ENCODE measurements around the gene KLHL8.
"Not testable (repeated sequence)": the region's sequence is repeated elsewhere in the genome, so short reads cannot be mapped to it uniquely, and the experiment has no call there.

Gene KLHL8

GRCh38 chr4:87230806-87231205, 10.4 kb upstream of the KLHL8 start:
- in situ Hi-C loops (cut with MboI; ENCODE audit: low sequenced_read_pairs) = loop anchor here (10.0 to 25.0 kb wide), 2 partner anchors 76 to 569 kb away; no protein-coding TSS in a partner anchor

DNA sequence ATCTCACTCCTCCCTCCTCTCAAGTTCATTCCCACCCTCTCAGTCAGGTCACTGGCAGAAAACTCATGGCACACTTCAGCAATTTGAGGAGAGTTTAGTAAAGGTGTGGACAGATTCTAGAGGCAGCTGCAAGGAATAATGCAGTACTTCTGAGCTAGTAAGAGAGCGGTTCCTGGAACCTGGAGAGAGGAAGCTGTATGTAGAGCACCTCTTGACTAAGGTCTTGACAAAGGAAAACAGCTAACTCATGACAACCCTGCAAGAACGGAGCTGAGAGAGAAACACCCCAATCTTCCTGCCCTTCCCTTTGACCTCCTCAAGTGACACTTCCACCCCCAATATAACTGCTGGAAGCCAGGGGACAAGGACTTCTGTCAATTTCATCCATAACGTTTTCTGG, 9.6 kb upstream of the KLHL8 start:
- in situ Hi-C loops (cut with MboI; ENCODE audit: low sequenced_read_pairs) = loop anchor here (10.0 to 25.0 kb wide), 3 partner anchors 75 to 568 kb away; no protein-coding TSS in a partner anchor

- in situ Hi-C loops (cut with MboI; ENCODE audit: low sequenced_read_pairs) = loop anchor here (10.0 to 25.0 kb wide), 2 partner anchors 324 to 566 kb away; no protein-coding TSS in a partner anchor
Observed at GRCh38 chr4:87228262-87228860, 7.9 kb upstream of the KLHL8 start.

- in situ Hi-C loops (cut with MboI; ENCODE audit: low sequenced_read_pairs) = loop anchor here (10.0 to 25.0 kb wide), 2 partner anchors 323 to 565 kb away; no protein-coding TSS in a partner anchor
Observed at GRCh38 chr4:87227751-87228151, 7.3 kb upstream of the KLHL8 start.

GRCh38 chr4:87225936-87226335, 5.5 kb upstream of the KLHL8 start:
- in situ Hi-C loops (cut with MboI; ENCODE audit: low sequenced_read_pairs) = loop anchor here (10.0 to 25.0 kb wide), 2 partner anchors 321 to 564 kb away; no protein-coding TSS in a partner anchor

GRCh38 chr4:87224141-87224923, 3.9 kb upstream of the KLHL8 start:
- in situ Hi-C loops (cut with MboI; ENCODE audit: low sequenced_read_pairs) = loop anchor here (10.0 kb wide), 1 partner anchor 320 kb away; no protein-coding TSS in a partner anchor

GRCh38 chr4:87219632-87220093, 755 bp downstream of the KLHL8 start:
- in situ Hi-C loops (cut with MboI; ENCODE audit: low sequenced_read_pairs) = loop anchor here (10.0 kb wide), 1 partner anchor 315 kb away; no protein-coding TSS in a partner anchor

DNA sequence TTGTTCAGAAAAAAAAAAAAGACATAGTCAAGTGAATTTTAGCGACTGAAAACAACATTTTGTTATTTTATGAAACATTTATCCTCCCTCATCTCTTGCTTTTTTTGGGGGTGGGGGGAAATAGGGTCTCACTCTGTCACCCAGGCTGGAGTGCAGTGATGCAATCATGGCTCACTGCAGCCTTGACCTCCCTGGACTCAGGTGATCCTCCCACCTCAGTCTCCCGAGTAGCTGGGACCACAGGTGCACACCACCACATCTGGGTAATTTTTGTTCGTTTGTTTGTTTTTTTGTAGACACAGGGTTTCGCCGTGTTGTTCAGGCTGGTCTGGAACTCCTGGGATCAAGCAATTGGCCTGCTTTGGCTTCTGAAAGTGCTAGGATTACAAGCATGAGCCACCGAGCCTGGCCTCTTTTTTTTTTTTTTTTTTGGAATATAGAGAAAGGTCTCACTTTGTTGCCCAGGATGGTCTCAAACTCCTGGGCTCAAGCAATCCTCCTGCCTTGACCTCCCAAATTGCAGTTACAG, 3.1 kb downstream of the KLHL8 start:
- in situ Hi-C loops (cut with MboI; ENCODE audit: low sequenced_read_pairs) = not testable (repeated sequence)

- in situ Hi-C loops (cut with MboI; ENCODE audit: low sequenced_read_pairs) = no loop called here
Observed at GRCh38 chr4:87216469-87216868, 3.9 kb downstream of the KLHL8 start.

GRCh38 chr4:87213421-87214075, 6.9 kb downstream of the KLHL8 start:
- in situ Hi-C loops (cut with MboI; ENCODE audit: low sequenced_read_pairs) = no loop called here

DNA sequence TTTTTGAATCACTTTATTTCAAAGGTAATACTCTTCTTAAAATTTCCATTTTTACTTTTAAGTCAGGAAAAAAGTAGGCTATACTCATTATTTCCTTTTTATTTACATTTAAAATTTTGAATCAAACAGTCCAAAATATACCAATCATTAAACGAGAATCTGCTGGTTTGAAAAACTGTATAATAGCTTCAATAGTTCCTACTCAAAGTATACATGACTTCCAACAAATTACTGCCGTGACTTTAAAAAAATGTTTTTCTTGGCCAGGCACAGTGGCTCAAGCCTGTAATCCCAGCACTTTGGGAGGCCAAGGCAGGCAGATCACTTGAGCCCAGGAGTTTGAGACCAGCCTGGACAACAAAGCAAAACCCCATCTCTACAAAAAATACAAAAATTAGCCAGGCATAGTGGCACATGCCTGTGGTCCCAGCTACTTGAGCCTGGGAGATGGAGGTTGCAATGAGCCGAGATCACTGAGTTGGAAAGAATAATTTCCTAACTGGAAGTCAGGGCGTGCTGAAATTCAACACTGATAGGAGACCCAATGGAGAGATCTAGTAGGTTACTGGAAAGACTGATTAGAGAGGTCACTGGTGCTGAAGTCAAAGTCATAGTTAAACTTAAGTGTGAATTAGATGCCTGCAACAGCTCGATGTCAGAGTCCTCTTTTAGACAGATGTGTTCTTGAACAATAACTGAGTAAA, 9.0 kb downstream of the KLHL8 start:
- in situ Hi-C loops (cut with MboI; ENCODE audit: low sequenced_read_pairs) = no loop called here

DNA sequence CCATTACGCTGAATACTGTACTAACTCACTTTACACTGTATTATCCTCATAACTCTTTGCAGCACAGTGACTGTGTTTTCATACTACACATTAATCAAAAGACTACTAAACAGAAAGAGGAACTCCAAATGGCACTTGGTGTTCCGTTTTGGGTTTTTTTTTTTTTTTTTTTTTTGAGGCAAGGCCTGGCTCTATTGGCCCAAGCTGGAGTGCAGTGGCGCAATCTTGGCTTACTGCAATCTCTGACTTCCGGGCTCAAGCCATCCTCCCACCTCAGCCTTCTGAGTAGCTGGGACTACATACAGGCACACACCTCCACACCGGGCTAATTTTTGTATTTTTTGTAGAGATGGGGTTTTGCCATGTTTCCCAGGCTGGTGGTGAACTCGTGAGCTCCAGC, 10.7 kb downstream of the KLHL8 start:
- in situ Hi-C loops (cut with MboI; ENCODE audit: low sequenced_read_pairs) = no loop called here

GRCh38 chr4:87209182-87209581, 11.2 kb downstream of the KLHL8 start:
- in situ Hi-C loops (cut with MboI; ENCODE audit: low sequenced_read_pairs) = no loop called here

DNA sequence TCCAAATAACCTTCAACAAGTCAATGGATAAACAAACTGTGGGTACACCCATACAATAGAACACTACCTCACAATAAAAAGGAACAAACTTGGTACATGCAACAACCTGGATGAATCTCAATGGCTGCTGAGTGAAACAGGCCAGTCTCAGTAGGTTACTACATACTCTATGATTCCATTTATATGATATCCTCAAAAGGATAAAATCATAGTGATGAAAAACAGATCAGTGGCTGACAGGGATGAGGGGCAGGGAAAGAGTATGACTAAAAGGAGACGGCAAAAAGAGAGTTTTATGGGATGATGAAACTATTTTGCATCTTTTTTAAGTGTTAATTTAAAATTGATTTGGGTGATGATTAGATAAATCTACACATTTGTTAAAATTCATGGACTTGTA, 15.9 kb downstream of the KLHL8 start:
- in situ Hi-C loops (cut with MboI; ENCODE audit: low sequenced_read_pairs) = no loop called here

GRCh38 chr4:87196927-87197326, 23.5 kb downstream of the KLHL8 start:
- in situ Hi-C loops (cut with MboI; ENCODE audit: low sequenced_read_pairs) = no loop called here

DNA sequence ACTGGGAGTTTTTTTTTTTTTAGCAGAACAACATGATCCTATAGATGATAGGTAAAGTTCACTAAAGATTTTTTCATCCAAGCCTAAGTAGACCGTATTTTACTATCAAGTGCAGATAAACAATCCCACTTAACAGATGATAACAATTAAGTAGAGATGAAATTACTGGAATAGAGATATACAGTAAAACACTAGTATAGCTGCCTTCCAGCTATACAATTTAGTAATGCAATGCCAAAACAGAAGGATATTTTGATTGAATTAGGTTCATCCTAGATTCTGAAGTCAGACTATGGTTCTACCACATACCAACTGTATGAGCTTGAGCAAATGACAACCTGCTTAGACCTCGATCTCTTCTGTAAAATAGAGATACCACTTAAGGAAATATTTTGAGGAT, 24.3 kb downstream of the KLHL8 start:
- in situ Hi-C loops (cut with MboI; ENCODE audit: low sequenced_read_pairs) = no loop called here

DNA sequence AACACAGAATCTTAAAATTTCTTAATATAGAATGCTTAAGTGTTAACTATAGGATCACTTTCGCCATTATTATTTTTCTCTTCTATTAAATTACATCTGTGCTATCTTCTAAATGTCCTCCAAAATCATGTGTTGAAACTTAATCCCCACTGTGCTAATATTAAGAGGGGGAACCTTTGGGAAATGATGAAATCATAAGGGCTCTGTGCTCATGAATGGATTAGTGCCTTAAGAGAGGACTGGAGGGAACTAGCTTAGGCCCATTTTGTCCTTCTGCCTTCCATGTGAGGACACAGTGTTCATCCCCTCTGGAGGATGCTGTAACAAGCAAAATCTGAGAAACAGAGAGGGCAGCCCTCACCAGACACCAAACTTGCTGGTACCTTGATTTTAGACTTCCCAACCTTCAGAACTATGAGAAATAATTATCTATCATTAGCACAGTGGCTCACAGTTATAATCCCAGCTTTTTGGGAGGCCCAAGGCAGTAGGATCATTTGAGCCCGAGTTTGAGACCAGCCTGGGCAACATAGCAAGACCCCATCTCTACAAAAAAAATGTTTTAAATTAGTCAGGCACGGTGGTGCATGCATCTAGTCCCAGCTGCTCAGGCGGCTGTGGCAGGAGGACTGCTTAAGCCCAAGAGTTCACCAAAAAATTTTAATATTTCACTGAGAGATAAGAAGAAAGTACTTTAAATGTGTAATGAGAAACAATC, 26.3 kb downstream of the KLHL8 start:
- in situ Hi-C loops (cut with MboI; ENCODE audit: low sequenced_read_pairs) = no loop called here

GRCh38 chr4:87192145-87192919, 28.1 kb downstream of the KLHL8 start:
- in situ Hi-C loops (cut with MboI; ENCODE audit: low sequenced_read_pairs) = no loop called here

GRCh38 chr4:87188932-87189331, 31.5 kb downstream of the KLHL8 start:
- in situ Hi-C loops (cut with MboI; ENCODE audit: low sequenced_read_pairs) = no loop called here

Measured in HL-60/S4 (cell line).